Astrocyte (in vitro differentiated cells and primary cell): ENCODE data around the gene EML3. TPM values are rescaled to one million over a fixed set of nuclear protein-coding genes. Genes with fewer than 3 reads are reported as not detected.

Experiments used
- DNase-seq: peaks from one replicate; pipeline ENCODE4 v3.0.0-alpha.2; 2010; ENCODE audit warnings: low read depth
- FAIRE-seq: peaks from 2 replicates; lab custom pipeline; 2011; peaks lifted over from hg19 to GRCh38; lab: Jason Lieb, UNC
- H2AFZ ChIP-seq: 2 replicates; pipeline ENCODE4 v1.6.0; 2012; ENCODE audit warnings: low read depth, low read length, inconsistent platforms
- H3K27ac ChIP-seq: 2 replicates; pipeline ENCODE4 v1.5.1; 2011; ENCODE audit warnings: low read depth, low read length, inconsistent platforms
- H3K27me3 ChIP-seq: 2 replicates; pipeline ENCODE4 v1.6.0; 2011; ENCODE audit warnings: low read length, inconsistent platforms; ENCODE audit not compliant: insufficient read depth
- H3K36me3 ChIP-seq: 2 replicates; pipeline ENCODE4 v1.5.1; 2011; ENCODE audit warnings: low read length, inconsistent platforms; ENCODE audit not compliant: insufficient read depth
- H3K4me1 ChIP-seq: 2 replicates; pipeline ENCODE4 v1.5.1; 2011; ENCODE audit warnings: low read length, inconsistent platforms; ENCODE audit not compliant: insufficient read depth
- H3K4me2 ChIP-seq: 2 replicates; pipeline ENCODE4 v1.6.0; 2012; ENCODE audit warnings: low read length, inconsistent platforms
- H3K4me3 ChIP-seq: 2 replicates; pipeline ENCODE4 v1.5.1; 2011; ENCODE audit warnings: low read depth, mild to moderate bottlenecking, low read length, inconsistent platforms; ENCODE audit not compliant: insufficient read depth
- H3K79me2 ChIP-seq: 2 replicates; pipeline ENCODE4 v1.6.0; 2012; ENCODE audit warnings: mild to moderate bottlenecking, low read length, inconsistent platforms; ENCODE audit not compliant: insufficient read depth
- H3K9ac ChIP-seq: 2 replicates; pipeline ENCODE4 v1.6.0; 2012; ENCODE audit warnings: mild to moderate bottlenecking, low read length, inconsistent platforms
- H3K9me3 ChIP-seq: 2 replicates; pipeline ENCODE4 v1.5.1; 2012; ENCODE audit warnings: low read depth, mild to moderate bottlenecking, low read length, inconsistent platforms; ENCODE audit not compliant: insufficient read depth
- H4K20me1 ChIP-seq: 2 replicates; pipeline ENCODE4 v1.6.0; 2012; ENCODE audit warnings: low read length, inconsistent platforms; ENCODE audit not compliant: insufficient read depth
- H3K27ac Mint-ChIP-seq: one replicate; pipeline ENCODE4 v1.8.0; 2021; ENCODE audit warnings: mild to moderate bottlenecking, mixed read lengths; ENCODE audit not compliant: unreplicated experiment
- H3K27me3 Mint-ChIP-seq: one replicate; pipeline ENCODE4 v1.8.0; 2021; ENCODE audit warnings: low read depth, mixed read lengths; ENCODE audit not compliant: unreplicated experiment
- H3K36me3 Mint-ChIP-seq: one replicate; pipeline ENCODE4 v1.8.0; 2021; ENCODE audit warnings: low read depth, mixed read lengths; ENCODE audit not compliant: unreplicated experiment
- H3K4me1 Mint-ChIP-seq: one replicate; pipeline ENCODE4 v1.8.0; 2021; ENCODE audit warnings: low read depth, mixed read lengths; ENCODE audit not compliant: unreplicated experiment
- H3K4me3 Mint-ChIP-seq: one replicate; pipeline ENCODE4 v1.8.0; 2021; ENCODE audit warnings: mild to moderate bottlenecking, moderate library complexity, mixed read lengths; ENCODE audit not compliant: unreplicated experiment
- H3K9me3 Mint-ChIP-seq: one replicate; pipeline ENCODE4 v1.8.0; 2021; ENCODE audit warnings: mild to moderate bottlenecking, mixed read lengths; ENCODE audit not compliant: unreplicated experiment
- CTCF ChIP-seq: IDR thresholded peaks from 2 replicates; pipeline ENCODE4 v1.5.1; 2011; ENCODE audit warnings: low read depth, mild to moderate bottlenecking, inconsistent platforms, low read length, moderate library complexity; ENCODE audit not compliant: insufficient read depth
- EZH2 ChIP-seq: IDR thresholded peaks from 2 replicates; pipeline ENCODE4 v1.6.1; 2012; ENCODE audit warnings: mild to moderate bottlenecking, low read length, inconsistent platforms; ENCODE audit not compliant: insufficient read depth
- total RNA-seq: library from RNA; stranded (reverse); gene quantifications from 2 replicates; pipeline ENCODE4 v1.2.1, GENCODE V29; 2021

Gene EML3
- total RNA-seq, 1 donor from 2014 or later, result 25.5 TPM

DNA sequence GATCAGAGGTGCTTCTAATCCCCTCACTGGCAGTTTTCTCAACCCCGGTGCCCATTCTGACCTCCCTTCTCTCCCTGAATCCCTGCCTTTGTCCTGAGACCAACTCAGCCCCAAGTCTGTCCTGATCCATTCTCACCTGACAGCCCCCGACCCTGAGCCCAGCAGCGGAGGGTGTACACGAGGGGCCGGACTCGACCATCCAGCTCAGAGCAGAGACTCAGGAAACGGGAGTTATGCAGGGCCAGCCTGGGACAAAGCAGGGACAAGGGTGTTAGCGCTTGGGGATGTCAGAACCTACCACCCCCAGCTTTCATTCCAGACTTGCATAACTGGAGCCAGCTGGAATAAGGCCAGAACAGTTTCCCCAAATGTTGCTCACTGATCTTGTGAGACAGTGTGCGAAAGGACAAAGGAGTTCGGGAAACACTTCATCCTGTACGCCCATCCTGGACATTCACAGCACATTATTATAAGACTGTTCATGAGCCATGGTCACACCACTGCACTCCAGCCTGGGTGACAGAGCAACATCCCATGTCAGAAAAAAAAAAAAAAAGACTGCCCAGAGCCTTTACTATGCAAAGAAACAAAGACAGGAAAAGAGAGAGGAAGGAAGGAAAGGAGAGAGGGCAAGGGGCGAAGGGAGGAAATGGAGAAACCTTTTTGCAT is 35.4 kb downstream of the EML3 start:
- no peak for DNase-seq
- FAIRE-seq, result no peak
- Mint-ChIP-seq H3K27me3 (no peaks in the 10 kb centered on the region), H3K9me3 (no peaks in the 10 kb centered on the region), H3K27ac (no peak overlapping the region), H3K36me3 (peaks cover 20% of the 10 kb centered on the region), H3K4me3 (no peak overlapping the region), H3K4me1 (peaks cover 13% of the 10 kb centered on the region)
- Histone ChIP-seq H3K79me2 (peaks cover 47% of the 10 kb centered on the region), H3K4me2 (no peak overlapping the region), H3K9ac (peak overlapping the region; percentile 95), H3K4me3 (no peak overlapping the region), H3K4me1 (peaks cover 27% of the 10 kb centered on the region), H4K20me1 (peaks cover 16% of the 10 kb centered on the region), H3K27ac (no peak overlapping the region), H3K27me3 (no peaks in the 10 kb centered on the region), H2AFZ (no peak overlapping the region), H3K9me3 (no peaks in the 10 kb centered on the region), H3K36me3 (peaks cover 7% of the 10 kb centered on the region)
- TF ChIP-seq EZH2 (no peak), CTCF (no peak)

DNA sequence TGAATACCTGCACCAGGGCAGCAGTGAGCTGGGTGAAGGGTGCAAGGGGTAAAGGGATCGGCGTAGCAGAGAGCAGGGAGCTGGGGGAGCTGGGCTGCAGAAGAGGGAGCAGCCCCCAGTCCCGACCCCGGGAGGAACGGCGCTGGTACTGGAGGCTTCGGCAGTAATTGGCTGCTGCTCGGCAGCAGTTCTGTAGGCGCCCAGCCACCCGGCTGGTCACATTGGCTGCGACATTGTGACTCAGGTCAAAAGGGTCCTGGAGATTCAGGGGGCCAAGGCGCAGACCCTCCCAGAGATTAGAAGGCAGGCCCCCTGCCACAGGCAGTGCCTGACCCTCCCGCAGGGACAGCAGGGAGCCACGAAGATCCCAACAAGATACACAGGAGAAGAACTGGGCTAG is 36.7 kb downstream of the EML3 start:
- H3K9me3 Mint-ChIP-seq, result no peaks in the 10 kb centered on the region
- H3K36me3 Mint-ChIP-seq, result peaks cover 24% of the 10 kb centered on the region
- DNase-seq (no peak), FAIRE-seq (no peak)
- no peak overlapping the region for H3K27ac ChIP-seq
- no peak overlapping the region for H2AFZ ChIP-seq
- H3K4me2 ChIP-seq, result peak overlapping the region; percentile 97
- H3K4me1 Mint-ChIP-seq, result peaks cover 24% of the 10 kb centered on the region
- peaks cover 12% of the 10 kb centered on the region for H3K36me3 ChIP-seq
- H3K27ac Mint-ChIP-seq, result no peak overlapping the region
- H3K9me3 ChIP-seq, result no peaks in the 10 kb centered on the region
- no peaks in the 10 kb centered on the region for H3K27me3 Mint-ChIP-seq
- H4K20me1 ChIP-seq, result peaks cover 25% of the 10 kb centered on the region
- H3K27me3 ChIP-seq, result no peaks in the 10 kb centered on the region
- peaks cover 60% of the 10 kb centered on the region for H3K79me2 ChIP-seq
- no peak for TF ChIP-seq EZH2
- TF ChIP-seq CTCF, result no peak
- H3K4me1 ChIP-seq, result peaks cover 36% of the 10 kb centered on the region
- H3K4me3 ChIP-seq, result no peak overlapping the region
- H3K9ac ChIP-seq, result peak overlapping the region; percentile 95
- H3K4me3 Mint-ChIP-seq, result peak overlapping the region; percentile 76

DNA sequence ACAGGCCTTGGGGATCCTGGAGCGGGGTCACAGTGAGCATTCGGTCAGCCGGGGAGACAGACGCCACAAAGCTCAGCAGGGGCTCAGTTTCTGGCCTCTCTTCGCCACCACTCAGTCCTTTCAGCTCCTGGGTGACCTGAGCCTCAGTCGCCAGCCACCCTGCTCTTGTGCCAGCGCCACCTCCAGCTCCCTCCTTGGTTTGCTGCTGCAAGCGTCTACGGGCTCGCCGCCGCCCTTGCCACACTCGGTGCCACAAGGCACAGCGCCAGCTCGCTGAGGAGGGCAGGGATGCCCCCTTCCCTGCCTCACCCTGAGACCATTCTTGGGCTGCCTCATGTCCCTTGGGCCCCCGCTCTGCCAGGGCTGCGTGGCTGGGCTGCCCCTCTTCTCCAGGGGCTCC is 37.4 kb downstream of the EML3 start:
- Histone ChIP-seq H3K27me3 (no peaks in the 10 kb centered on the region), H4K20me1 (peaks cover 32% of the 10 kb centered on the region), H3K27ac (peak overlapping the region; percentile 92), H3K4me1 (peaks cover 36% of the 10 kb centered on the region), H3K79me2 (peaks cover 67% of the 10 kb centered on the region), H3K4me3 (peak overlapping the region; percentile 78), H2AFZ (peak overlapping the region; percentile 57), H3K9me3 (no peaks in the 10 kb centered on the region), H3K36me3 (peaks cover 15% of the 10 kb centered on the region), H3K9ac (peak overlapping the region; percentile 95), H3K4me2 (peak overlapping the region; percentile 97)
- no peak for DNase-seq
- Mint-ChIP-seq H3K27ac (peak overlapping the region; percentile 98), H3K4me3 (peak overlapping the region; percentile 100), H3K4me1 (peaks cover 29% of the 10 kb centered on the region), H3K9me3 (no peaks in the 10 kb centered on the region), H3K36me3 (peaks cover 27% of the 10 kb centered on the region), H3K27me3 (no peaks in the 10 kb centered on the region)
- FAIRE-seq, result no peak
- TF ChIP-seq EZH2, result no peak
